ENCODE data around the gene MX1. TPM values are rescaled to one million over a fixed set of nuclear protein-coding genes. Genes with fewer than 3 reads are reported as not detected.

The MX1 gene
- total RNA-seq, 2 experiments from 2014 or later: 23.9 to 24.7 TPM

- POLR2A ChIA-PET: interaction anchor here (0.6 kb wide), 1 partner anchor 14 kb away, joined by 3 read pairs; no protein-coding TSS in a partner anchor
- TF ChIP-seq CTCF (conservative IDR thresholded peaks at IDR 0.05; ENCODE audit: low read length) (no peak), EZH2phosphoT487 (IDR thresholded peaks at IDR 0.05; ENCODE audit: borderline replicate concordance, low read depth, low read length) (no peak)
- intact Hi-C loops (cut with micrococcal nuclease; ENCODE audit: unreplicated experiment): no loop called here
- DNase-seq (ENCODE audit: low spot score): no peak
- Histone ChIP-seq H3K36me3 (ENCODE audit: insufficient read depth, low read length) (peaks cover 40% of the 10 kb centered on the region), H4K20me1 (ENCODE audit: insufficient read depth, low read length) (no peaks in the 10 kb centered on the region), H2AFZ (ENCODE audit: low read length) (no peak overlapping the region), H3K27ac (ENCODE audit: low read depth, low read length, poor library complexity, severe bottlenecking) (no peak overlapping the region), H3K4me2 (ENCODE audit: low read length) (no peak overlapping the region), H3K79me2 (ENCODE audit: insufficient read depth, low read depth, low read length) (no peaks in the 10 kb centered on the region), H3K4me3 (ENCODE audit: low read depth, low read length, poor library complexity, severe bottlenecking) (no peak overlapping the region), H3K9me3 (ENCODE audit: low read length) (peaks cover 20% of the 10 kb centered on the region; the same call in 1 of the 2 replicates), H3K4me1 (ENCODE audit: insufficient read depth, low read length, poor library complexity, severe bottlenecking) (peaks cover 5% of the 10 kb centered on the region), H3K9me2 (ENCODE audit: insufficient read depth, low read length) (no peaks in the 10 kb centered on the region)
- CTCF ChIA-PET (ENCODE audit: unreplicated experiment): no interaction called here
- no TSS peak for BruUV-seq (replicated peaks)
These were observed 11.7 kb downstream of the MX1 start for GRCh38 chr21:41437729-41438128.

GRCh38 chr21:41438425-41439113, 12.5 kb downstream of the MX1 start:
- no peak overlapping the region for H3K4me2 ChIP-seq (ENCODE audit: low read length)
- no peak overlapping the region for H3K27ac ChIP-seq (ENCODE audit: low read depth, low read length, poor library complexity, severe bottlenecking)
- DNase-seq (ENCODE audit: low spot score): no peak
- H3K36me3 ChIP-seq (ENCODE audit: insufficient read depth, low read length): peaks cover 36% of the 10 kb centered on the region
- H3K4me1 ChIP-seq (ENCODE audit: insufficient read depth, low read length, poor library complexity, severe bottlenecking): no peaks in the 10 kb centered on the region
- ChIA-PET POLR2A (interaction anchor here (0.5 to 2.4 kb wide), 2 partner anchors 7 to 84 kb away, joined by 3 to 6 read pairs; no protein-coding TSS in a partner anchor), CTCF (ENCODE audit: unreplicated experiment) (no interaction called here)
- no peak for TF ChIP-seq EZH2phosphoT487 (IDR thresholded peaks at IDR 0.05; ENCODE audit: borderline replicate concordance, low read depth, low read length)
- TF ChIP-seq CTCF (conservative IDR thresholded peaks at IDR 0.05; ENCODE audit: low read length): no peak
- BruUV-seq (replicated peaks): no TSS peak
- intact Hi-C loops (cut with micrococcal nuclease; ENCODE audit: unreplicated experiment): no loop called here
- H3K9me3 ChIP-seq (ENCODE audit: low read length): peaks cover 16% of the 10 kb centered on the region; the same call in 1 of the 2 replicates
- no peaks in the 10 kb centered on the region for H3K9me2 ChIP-seq (ENCODE audit: insufficient read depth, low read length)
- no peaks in the 10 kb centered on the region for H4K20me1 ChIP-seq (ENCODE audit: insufficient read depth, low read length)
- H2AFZ ChIP-seq (ENCODE audit: low read length): no peak overlapping the region
- H3K79me2 ChIP-seq (ENCODE audit: insufficient read depth, low read depth, low read length): no peaks in the 10 kb centered on the region
- H3K4me3 ChIP-seq (ENCODE audit: low read depth, low read length, poor library complexity, severe bottlenecking): no peak overlapping the region

- intact Hi-C loops (cut with micrococcal nuclease; ENCODE audit: unreplicated experiment): no loop called here
- CTCF ChIA-PET (ENCODE audit: unreplicated experiment): no interaction called here
These were observed 13.2 kb downstream of the MX1 start for GRCh38 chr21:41439248-41439647.

More at GRCh38 chr21:41439248-41439647, 13.2 kb downstream of the MX1 start:
- Histone ChIP-seq H3K36me3 (ENCODE audit: insufficient read depth, low read length) (peaks cover 33% of the 10 kb centered on the region), H3K27ac (ENCODE audit: low read depth, low read length, poor library complexity, severe bottlenecking) (no peak overlapping the region), H3K4me2 (ENCODE audit: low read length) (no peak overlapping the region), H3K9me3 (ENCODE audit: low read length) (peaks cover 10% of the 10 kb centered on the region; the same call in 1 of the 2 replicates), H2AFZ (ENCODE audit: low read length) (no peak overlapping the region), H4K20me1 (ENCODE audit: insufficient read depth, low read length) (no peaks in the 10 kb centered on the region), H3K9me2 (ENCODE audit: insufficient read depth, low read length) (no peaks in the 10 kb centered on the region), H3K4me3 (ENCODE audit: low read depth, low read length, poor library complexity, severe bottlenecking) (no peak overlapping the region), H3K4me1 (ENCODE audit: insufficient read depth, low read length, poor library complexity, severe bottlenecking) (no peaks in the 10 kb centered on the region), H3K79me2 (ENCODE audit: insufficient read depth, low read depth, low read length) (no peaks in the 10 kb centered on the region)
- no peak for DNase-seq (ENCODE audit: low spot score)
- no peak for TF ChIP-seq CTCF (conservative IDR thresholded peaks at IDR 0.05; ENCODE audit: low read length)
- no peak for TF ChIP-seq EZH2phosphoT487 (IDR thresholded peaks at IDR 0.05; ENCODE audit: borderline replicate concordance, low read depth, low read length)
- no TSS peak for BruUV-seq (replicated peaks)
- POLR2A ChIA-PET: interaction anchor here (2.4 kb wide), 1 partner anchor 8 kb away, joined by 6 read pairs; no protein-coding TSS in a partner anchor

All from OCI-LY7 (cell line).